ENCODE measurements around the gene HJURP. TPM values are rescaled to one million over a fixed set of nuclear protein-coding genes. Genes with fewer than 3 reads are reported as not detected.

The HJURP gene
- polyA plus RNA-seq, 3 donors = 0.07 to 0.16 TPM; not detected in 1

Other genes starting within 250 kb of the HJURP start
- gene UGT1A8, start 236.9 kb downstream of the HJURP start, polyA plus RNA-seq = not detected
- under 1 TPM in 1 of 3 donors, not detected in 2; 0.59 TPM for gene UGT1A10, start 218.1 kb downstream of the HJURP start, polyA plus RNA-seq
- not detected for gene UGT1A9, start 182.6 kb downstream of the HJURP start, polyA plus RNA-seq
- gene UGT1A7, start 172.6 kb downstream of the HJURP start, polyA plus RNA-seq = not detected
- under 1 TPM in 2 of 3 donors, not detected in 1; 0.39 to 0.79 TPM for gene UGT1A6, start 161.6 kb downstream of the HJURP start, polyA plus RNA-seq
- gene UGT1A5, start 141.6 kb downstream of the HJURP start, polyA plus RNA-seq = under 1 TPM in 1 of 3 donors, not detected in 2; 0.04 TPM
- gene UGT1A4, start 135.8 kb downstream of the HJURP start, polyA plus RNA-seq = not detected
- gene UGT1A3, start 125.5 kb downstream of the HJURP start, polyA plus RNA-seq = not detected
- gene UGT1A1, start 94.3 kb downstream of the HJURP start, polyA plus RNA-seq = under 1 TPM in 2 of 3 donors, not detected in 1; 0.03 to 0.06 TPM
- gene MROH2A, start 76.2 kb downstream of the HJURP start, polyA plus RNA-seq = 1 to 10 TPM in 1 of 3 donors, under 1 TPM in 2; 0.09 to 2.2 (median 0.14) TPM
- under 1 TPM in 1 of 3 donors, not detected in 2; 0.12 TPM for gene TRPM8, start 62.8 kb upstream of the HJURP start, polyA plus RNA-seq
- not detected for gene SPP2, start 196.2 kb upstream of the HJURP start, polyA plus RNA-seq